DOHH2 (cell line): Measurements from ENCODE around the gene TTC28.

Experiments used
- H3F3A ChIP-seq: fragments of 200-600 bp; sonication (generic), shearing (Covaris generic); 2 replicates; pipeline ENCODE4 v1.6.0; 2016; ENCODE audit warnings: antibody characterized with exemption, mild to moderate bottlenecking; ENCODE audit not compliant: control insufficient read depth, insufficient read depth
- H3K27ac ChIP-seq: fragments of 200-600 bp; sonication (generic); 2 replicates; pipeline ENCODE4 v1.5.1; 2014; ENCODE audit warnings: low read depth, mild to moderate bottlenecking, low read length, moderate library complexity
- H3K27me3 ChIP-seq: fragments of 200-600 bp; sonication (generic); 2 replicates; pipeline ENCODE4 v1.6.1; 2014; ENCODE audit warnings: mild to moderate bottlenecking, low read length, mixed read lengths; ENCODE audit not compliant: control insufficient read depth
- H3K36me3 ChIP-seq: fragments of 200-600 bp; sonication (generic); 2 replicates; pipeline ENCODE4 v1.6.1; 2014; ENCODE audit warnings: mild to moderate bottlenecking, low read length, moderate library complexity, mixed read lengths; ENCODE audit not compliant: control insufficient read depth
- H3K4me1 ChIP-seq: fragments of 200-600 bp; sonication (generic); 2 replicates; pipeline ENCODE4 v1.6.1; 2014; ENCODE audit warnings: mild to moderate bottlenecking, low read length, mixed read lengths; ENCODE audit not compliant: control insufficient read depth
- H3K4me2 ChIP-seq: fragments of 200-600 bp; sonication (generic); 2 replicates; pipeline ENCODE4 v1.6.0; 2014; ENCODE audit warnings: mild to moderate bottlenecking, low read length, moderate library complexity
- H3K4me3 ChIP-seq: fragments of 200-600 bp; sonication (generic); 2 replicates; pipeline ENCODE4 v1.5.1; 2014; ENCODE audit warnings: mild to moderate bottlenecking, low read length, mixed read lengths
- H3K79me2 ChIP-seq: fragments of 200-600 bp; sonication (generic); 2 replicates; pipeline ENCODE4 v1.6.1; 2014; ENCODE audit warnings: mild to moderate bottlenecking, low read length, mixed read lengths; ENCODE audit not compliant: control insufficient read depth
- H3K9me2 ChIP-seq: fragments of 200-600 bp; sonication (generic); replicated peaks from 2 replicates; pipeline ENCODE4 v1.6.1; 2014; ENCODE audit warnings: mild to moderate bottlenecking, low read length, mixed read lengths; ENCODE audit not compliant: control insufficient read depth
- H3K9me3 ChIP-seq: fragments of 200-600 bp; sonication (generic); 2 replicates; pipeline ENCODE4 v1.6.1; 2014; ENCODE audit warnings: antibody characterized with exemption, low read length, mixed read lengths; ENCODE audit not compliant: control insufficient read depth, insufficient read depth
- H4K20me1 ChIP-seq: fragments of 200-600 bp; sonication (generic); 2 replicates; pipeline ENCODE4 v1.6.0; 2014; ENCODE audit warnings: low read depth, mild to moderate bottlenecking, antibody characterized with exemption, low read length, moderate library complexity; ENCODE audit not compliant: control insufficient read depth, insufficient read depth
- CTCF ChIP-seq: fragments of 200-600 bp; sonication (generic); IDR thresholded peaks from one replicate; pipeline ENCODE4 v1.5.1; 2014; ENCODE audit warnings: antibody characterized with exemption, mild to moderate bottlenecking, low read depth, low read length; ENCODE audit not compliant: poor library complexity, severe bottlenecking
- EZH2phosphoT487 ChIP-seq: fragments of 200-600 bp; sonication (generic); IDR thresholded peaks from 2 replicates; pipeline ENCODE4 v1.6.1; 2017; ENCODE audit warnings: borderline replicate concordance, mild to moderate bottlenecking, antibody characterized with exemption, low read length, moderate library complexity, mixed read lengths

TTC28 gene

GRCh38 chr22:28243539-28243938 is 436.1 kb downstream of the TTC28 start:
- Histone ChIP-seq H3K4me2 (no peak overlapping the region), H3K27ac (no peak overlapping the region)

GRCh38 chr22:28241656-28242290 is 437.9 kb downstream of the TTC28 start:
- Histone ChIP-seq H3K4me2 (no peak overlapping the region), H3K4me1 (no peaks in the 10 kb centered on the region), H3K27ac (no peak overlapping the region), H3K4me3 (no peak overlapping the region), H3K36me3 (no peaks in the 10 kb centered on the region), H3K79me2 (no peaks in the 10 kb centered on the region), H3K9me3 (no peaks in the 10 kb centered on the region), H4K20me1 (no peaks in the 10 kb centered on the region), H3K27me3 (peaks cover 25% of the 10 kb centered on the region), H3F3A (no peaks in the 10 kb centered on the region), H3K9me2 (no peaks in the 10 kb centered on the region)
- no peak for TF ChIP-seq EZH2phosphoT487
- no peak for TF ChIP-seq CTCF

More at GRCh38 chr22:28243539-28243938, 436.1 kb downstream of the TTC28 start:
- no peaks in the 10 kb centered on the region for H3K9me3 ChIP-seq
- no peak overlapping the region for H3K4me3 ChIP-seq
- no peaks in the 10 kb centered on the region for H3K9me2 ChIP-seq
- H3K79me2 ChIP-seq, result no peaks in the 10 kb centered on the region
- TF ChIP-seq EZH2phosphoT487, result no peak
- TF ChIP-seq CTCF, result no peak
- H4K20me1 ChIP-seq, result no peaks in the 10 kb centered on the region
- H3K27me3 ChIP-seq, result peaks cover 33% of the 10 kb centered on the region
- no peaks in the 10 kb centered on the region for H3F3A ChIP-seq
- H3K36me3 ChIP-seq, result no peaks in the 10 kb centered on the region
- H3K4me1 ChIP-seq, result no peaks in the 10 kb centered on the region

DNA sequence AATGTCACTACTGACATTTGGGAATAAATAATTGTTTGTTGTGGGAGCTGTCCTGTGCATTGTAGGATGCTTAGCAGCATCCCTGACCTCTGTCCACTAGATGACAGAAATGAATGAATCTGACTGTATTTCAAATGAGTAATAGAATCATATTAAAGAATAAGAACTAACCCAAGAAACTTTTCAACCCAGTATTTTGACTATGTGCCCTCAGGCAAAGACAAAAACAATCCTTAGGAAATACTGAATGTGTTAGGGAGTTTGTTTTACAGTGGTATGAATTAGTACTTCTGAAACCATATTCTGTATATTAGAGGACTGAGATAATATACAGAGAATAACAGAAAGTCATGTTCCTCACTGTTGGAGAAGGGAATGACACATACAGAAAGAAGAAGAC is 439.7 kb downstream of the TTC28 start:
- H3K4me1 ChIP-seq, result no peaks in the 10 kb centered on the region
- no peaks in the 10 kb centered on the region for H3K9me2 ChIP-seq
- no peak overlapping the region for H3K4me3 ChIP-seq
- peaks cover 16% of the 10 kb centered on the region for H3K27me3 ChIP-seq
- H3K79me2 ChIP-seq, result no peaks in the 10 kb centered on the region
- no peaks in the 10 kb centered on the region for H3K9me3 ChIP-seq
- TF ChIP-seq CTCF (no peak), EZH2phosphoT487 (no peak)
- H3K4me2 ChIP-seq, result no peak overlapping the region
- no peaks in the 10 kb centered on the region for H3F3A ChIP-seq
- H3K27ac ChIP-seq, result no peak overlapping the region
- no peaks in the 10 kb centered on the region for H3K36me3 ChIP-seq
- no peaks in the 10 kb centered on the region for H4K20me1 ChIP-seq
